Measurements from ENCODE around the gene OGG1.

Gene OGG1

DNA sequence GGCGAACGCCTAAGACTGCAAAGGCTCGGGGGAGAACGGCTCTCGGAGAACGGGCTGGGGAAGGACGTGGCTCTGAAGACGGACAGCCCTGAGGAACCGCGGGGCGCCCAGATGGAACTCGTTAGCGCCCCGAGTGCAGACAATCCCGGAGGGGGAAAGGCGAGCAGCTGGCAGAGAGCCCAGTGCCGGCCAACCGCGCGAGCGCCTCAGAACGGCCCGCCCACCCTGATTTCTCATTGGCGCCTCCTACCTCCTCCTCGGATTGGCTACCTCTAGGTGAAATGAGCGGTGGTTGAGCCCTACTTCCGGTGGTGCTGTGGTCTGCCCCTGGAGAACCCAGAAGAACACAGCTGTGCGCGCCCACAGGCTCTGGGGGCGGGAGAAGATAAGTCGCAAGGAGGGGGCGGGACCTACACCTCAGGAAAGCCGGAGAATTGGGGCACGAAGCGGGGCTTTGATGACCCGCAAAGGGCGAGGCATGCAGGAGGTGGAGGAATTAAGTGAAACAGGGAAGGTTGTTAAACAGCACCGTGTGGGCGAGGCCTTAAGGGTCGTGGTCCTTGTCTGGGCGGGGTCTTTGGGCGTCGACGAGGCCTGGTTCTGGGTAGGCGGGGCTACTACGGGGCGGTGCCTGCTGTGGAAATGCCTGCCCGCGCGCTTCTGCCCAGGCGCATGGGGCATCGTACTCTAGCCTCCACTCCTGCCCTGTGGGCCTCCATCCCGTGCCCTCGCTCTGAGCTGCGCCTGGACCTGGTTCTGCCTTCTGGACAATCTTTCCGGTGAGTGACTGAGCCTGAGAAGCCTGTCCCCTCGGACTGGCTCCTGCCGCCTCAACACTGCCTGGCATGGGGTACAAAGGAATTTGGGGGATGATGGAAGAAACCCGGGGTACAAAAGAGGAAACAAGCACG is at the start of gene OGG1:
OGG1 (plus strand) TSS at position 308 of the 911 bp plus-strand sequence; CDS start at position 643, 335 bp downstream.
- DNase-seq, result peak; percentile 82

DNA sequence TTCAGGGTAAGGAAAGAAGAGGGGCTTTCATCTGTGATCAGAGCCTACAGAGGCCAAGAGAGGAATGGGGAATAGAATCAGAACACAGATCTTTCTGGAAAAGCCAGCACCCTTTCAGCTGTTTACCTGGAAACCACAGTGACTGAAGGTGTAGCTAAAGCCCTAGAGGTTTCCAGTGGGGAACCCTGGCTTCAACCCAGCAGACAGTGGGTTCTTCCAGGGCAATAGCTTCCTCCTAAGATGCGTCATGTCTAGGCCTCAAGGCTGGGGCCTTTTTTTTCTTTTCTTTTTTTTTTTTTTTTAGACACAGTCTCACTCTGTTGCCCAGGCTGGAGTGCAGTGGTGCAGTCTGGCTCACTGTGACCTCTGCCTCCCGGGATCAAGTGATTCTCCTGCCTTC is 49.2 kb upstream of the OGG1 start:
- no peak for DNase-seq

DNA sequence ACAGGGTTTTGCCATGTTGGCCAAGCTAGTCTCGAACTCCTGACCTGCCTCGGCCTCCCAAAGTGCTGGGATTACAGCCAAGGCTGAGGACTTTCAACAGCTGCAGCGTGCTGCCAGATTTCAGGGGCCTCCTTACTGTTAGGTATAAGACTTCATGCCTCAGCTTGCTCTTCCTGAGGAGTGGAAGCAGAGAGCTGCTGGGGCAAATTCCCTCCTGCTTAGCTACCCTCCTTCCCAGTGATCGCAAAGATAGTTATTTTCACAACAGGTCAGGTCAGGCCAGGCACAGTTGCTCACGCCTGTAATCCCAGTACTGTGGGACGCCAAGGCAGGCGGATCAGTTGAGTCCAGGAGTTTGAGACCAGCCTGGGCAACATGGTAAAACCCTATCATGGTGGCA is 48.7 kb upstream of the OGG1 start:
- DNase-seq, result no peak

DNA sequence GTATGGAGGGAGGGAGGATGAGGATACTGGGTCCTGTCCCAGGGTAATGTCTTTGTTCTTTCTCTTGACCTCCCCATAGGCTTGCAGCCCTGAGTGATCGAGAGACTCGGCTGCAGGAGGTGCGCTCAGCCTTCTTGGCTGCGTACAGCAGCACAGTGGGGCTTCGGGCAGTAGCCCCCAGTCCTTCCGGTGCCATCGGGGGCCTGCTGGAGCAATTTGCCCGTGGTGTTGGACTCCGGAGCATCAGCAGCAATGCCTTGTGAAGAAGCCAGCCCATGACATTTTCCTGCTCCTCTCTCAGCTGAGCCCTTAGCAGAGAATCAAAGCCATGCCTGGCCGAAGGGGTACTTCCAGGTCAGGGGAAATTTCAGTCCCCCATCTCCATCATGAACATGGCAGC is 48.0 kb upstream of the OGG1 start:
- DNase-seq, result no peak

DNA sequence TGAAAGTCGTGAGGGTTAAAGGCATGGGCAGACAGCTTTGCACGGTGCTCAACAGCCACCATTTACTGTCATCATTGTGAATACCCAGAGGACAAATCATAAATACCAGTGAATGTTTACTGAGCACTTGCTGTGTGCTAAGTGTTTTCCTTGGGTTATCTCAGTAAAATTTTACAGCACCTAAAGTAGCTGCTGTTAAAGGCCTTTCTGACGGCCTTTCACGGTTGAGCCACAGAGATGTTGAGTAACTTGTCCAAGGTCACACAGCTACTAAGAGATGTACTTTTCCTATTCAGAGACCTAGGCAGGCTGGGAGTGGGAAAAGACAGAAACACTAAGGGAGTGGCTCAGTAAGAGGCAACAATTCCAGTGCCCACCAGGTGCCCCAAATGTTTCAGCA is 46.5 kb upstream of the OGG1 start:
- no peak for DNase-seq

DNA sequence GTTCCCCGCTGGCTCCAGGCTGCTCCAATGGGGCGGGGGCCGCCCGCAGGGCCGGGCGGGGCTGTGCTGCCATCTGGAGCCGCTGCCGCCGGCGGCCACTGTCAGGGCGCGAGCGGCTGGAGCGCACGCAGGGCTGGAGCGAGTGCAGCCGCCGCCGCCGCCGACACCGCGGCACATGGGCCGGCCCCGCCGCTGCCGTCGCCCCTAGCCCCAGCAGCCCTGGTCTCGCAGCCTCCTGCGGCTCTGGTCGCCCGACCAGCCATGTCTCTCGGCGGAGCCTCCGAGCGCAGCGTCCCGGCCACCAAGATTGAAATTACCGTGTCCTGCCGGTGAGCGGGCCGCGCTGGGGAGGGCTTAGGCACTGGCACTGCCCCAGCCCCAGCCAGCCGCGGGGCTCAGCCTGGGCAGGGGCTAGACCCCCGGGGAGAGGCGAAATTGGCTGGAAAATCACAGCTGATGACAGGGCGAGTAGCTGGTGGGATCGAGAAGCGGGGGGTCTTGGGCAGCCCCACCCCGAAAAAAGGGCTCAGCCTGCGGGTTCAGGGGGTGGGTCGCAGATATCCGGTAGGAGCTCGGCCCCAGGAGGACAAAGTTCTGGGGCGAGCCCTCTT is 45.9 kb upstream of the OGG1 start, which contains the start of gene CPNE9:
CPNE9 (plus strand) TSS at position 98 of the 611 bp plus-strand sequence; CDS start at position 262, 164 bp downstream.
- DNase-seq, result no peak

DNA sequence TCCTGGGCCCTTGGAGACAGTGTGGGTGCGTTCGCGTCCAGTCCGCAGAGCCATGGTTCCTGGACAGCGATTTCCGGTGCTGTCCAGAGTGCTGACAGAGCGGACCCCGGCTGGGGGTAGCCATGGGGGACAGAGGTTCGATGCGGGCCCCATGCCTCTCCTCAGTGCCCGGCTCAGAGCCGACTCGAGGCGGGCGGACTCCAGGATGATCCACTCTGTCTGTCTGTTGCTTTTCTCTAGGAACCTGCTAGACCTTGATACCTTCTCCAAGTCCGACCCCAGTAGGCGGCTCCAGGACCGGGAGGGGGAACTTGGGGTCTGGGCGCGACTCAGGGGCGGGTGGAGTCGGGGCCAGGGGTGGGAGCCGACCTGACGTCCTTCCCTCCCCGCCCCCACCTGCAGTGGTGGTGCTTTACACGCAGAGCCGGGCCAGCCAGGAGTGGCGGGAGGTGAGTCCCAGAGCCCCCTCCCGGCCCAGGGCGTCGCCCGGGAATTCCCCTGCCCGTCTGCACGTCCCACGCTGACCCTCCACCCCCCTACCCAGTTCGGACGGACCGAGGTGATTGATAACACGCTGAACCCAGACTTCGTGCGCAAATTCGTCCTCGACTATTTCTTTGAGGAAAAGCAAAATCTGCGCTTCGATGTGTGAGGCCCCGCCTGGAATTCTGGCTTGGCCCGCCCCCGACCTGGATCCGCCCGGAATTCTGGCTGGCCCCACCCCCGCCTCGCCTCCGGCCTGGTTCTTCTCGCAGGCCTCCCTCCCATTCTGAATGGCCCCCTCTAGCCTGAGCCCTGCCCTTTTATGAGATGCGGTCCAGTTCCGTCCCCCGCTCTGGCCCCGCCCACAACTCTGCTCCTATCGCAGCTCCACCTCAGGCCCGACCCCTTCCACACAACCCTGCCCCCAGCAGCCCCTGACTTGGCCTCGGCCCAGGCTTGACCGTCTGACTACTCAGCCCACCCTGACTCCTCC is 45.1 kb upstream of the OGG1 start:
- no peak for DNase-seq

DNA sequence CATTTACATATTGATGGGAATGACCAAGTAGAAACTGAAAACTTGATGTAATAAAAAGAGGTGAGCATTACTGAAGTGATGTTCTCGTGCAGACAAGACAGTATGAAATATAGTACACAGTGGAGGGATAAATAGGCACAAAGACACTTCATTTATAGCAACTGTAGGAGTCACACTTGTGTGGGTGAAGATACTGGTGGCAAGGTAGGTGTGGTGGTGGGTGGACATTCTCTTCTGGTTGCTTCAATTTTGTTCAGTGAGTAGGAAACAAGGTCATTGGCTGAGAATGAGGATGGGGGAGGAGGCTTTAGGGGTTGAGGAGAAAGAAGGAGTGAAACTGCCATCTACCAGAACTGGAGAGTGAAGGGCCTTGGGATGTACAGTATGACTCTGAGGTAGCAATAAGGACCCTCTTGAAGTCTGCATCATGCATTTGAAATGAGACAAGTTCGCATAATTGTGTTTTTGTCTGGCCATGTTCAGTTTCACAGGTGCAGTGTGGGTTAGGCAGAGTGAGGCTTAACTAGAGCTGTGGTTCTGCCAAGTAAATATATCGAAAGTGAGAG is 39.5 kb upstream of the OGG1 start:
- no peak for DNase-seq

DNA sequence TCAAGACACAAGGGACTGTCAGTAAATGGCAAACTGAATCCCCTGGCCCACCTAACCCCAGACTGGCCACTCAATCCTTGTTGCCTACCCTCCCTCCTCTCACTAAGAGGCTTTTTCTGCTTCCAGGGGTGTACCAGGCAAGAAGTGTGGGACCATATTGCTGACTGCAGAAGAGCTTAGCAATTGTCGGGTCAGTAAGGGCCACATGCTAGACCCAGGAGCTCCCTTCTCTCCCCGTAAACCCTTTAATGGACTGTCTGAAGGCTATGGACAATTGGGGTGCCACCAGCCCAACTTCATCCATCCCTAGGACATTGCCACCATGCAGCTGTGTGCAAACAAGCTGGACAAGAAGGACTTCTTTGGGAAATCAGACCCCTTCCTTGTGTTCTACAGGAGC is 37.3 kb upstream of the OGG1 start:
- DNase-seq, result no peak

DNA sequence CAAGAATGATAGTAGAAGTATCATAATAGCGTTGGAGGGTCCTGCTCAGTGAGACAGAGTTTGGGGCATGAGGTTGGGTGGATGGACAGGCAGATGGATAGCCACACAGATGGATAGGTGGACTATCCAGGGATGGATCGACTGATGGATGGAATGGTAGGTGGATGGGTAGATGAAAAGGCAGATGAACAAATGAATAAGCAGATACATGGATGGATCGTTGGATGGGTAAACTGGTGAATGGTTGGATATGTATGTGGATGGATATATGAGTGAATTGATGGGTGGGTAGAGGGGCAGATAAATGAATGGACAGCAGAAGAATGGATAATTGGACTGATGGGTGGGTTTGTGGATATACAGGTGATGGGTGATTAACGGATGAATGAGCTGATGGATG is 36.6 kb upstream of the OGG1 start:
- no peak for DNase-seq

DNA sequence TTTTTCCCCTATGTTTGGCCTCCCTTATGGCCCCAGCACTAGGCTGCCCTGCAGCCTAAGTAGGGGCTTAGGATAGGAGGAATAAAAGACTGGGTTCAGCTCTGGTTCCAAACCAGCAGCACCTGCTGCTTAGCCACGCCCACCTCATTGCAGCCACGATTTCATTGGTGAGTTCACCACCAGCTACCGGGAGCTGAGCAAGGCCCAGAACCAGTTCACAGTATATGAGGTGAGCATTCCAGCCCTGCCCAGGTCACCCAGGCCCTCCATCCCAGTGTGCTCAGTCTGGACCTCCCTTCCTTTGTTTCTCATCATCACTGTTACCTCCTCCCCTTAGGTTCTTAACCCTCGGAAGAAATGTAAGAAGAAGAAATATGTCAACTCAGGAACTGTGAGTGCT is 34.6 kb upstream of the OGG1 start:
- DNase-seq, result no peak

DNA sequence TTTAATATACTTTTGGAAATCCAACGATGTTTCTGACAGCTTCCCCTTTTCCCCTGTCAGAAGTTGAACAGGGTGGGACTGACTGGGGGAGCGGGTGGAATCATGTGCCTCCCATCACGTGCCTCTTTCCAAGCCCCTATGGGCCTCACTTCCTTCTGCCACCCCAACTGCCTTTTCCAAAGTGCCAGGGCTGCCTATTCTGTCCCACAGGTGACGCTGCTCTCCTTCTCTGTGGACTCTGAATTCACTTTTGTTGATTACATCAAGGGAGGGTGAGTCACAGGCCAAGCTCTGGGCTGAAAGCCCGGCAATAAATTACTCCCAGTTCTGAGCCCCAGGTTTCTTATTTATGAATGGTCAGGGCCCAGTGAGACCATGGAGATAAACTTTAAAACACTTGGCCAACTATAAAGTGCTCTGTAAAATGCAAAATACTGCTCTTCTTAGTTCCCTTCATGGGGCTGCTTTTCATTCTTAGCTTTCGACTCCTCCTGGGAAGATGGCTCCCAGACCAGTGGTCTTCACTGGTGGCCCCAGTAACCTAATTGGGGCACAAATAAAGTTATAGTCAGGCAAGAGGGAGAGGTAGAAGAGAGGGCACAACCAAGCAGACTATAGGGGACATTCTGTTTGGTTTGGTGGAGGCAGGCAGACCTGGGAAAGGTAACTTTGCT is 33.9 kb upstream of the OGG1 start:
- no peak for DNase-seq

DNA sequence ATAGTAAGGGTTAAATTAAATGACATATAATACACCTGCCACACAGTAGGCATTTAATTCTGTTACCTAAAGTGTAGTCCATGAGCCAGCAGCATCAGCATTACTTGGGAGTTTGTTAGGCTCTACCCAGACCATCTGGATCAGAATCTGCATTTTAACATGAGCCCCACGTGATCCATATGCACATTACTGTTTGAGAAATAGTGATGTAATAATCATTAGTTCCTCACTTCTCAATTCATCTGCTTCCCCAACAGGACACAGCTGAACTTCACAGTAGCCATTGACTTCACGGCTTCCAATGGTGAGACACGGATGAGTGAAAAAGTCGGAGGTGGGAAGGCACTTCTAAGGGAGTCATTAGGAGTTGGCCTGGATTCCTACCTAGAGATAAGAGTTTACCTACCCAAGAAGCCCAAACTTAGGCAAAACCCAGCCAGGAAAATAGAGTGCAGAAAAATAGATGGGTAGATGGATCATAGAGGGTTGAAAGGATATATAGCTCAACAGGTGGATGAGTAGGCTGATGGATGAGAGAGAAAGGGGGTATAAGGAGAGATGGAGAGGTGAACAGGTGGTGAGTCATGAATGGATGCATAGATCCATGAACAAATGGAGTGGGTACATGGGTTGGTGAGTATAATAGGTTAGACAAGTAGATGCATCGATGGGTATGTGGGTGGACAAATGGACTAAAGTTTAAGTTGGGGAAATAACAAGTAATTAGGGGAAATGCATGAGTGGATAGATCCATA is 32.8 kb upstream of the OGG1 start:
- no peak for DNase-seq

DNA sequence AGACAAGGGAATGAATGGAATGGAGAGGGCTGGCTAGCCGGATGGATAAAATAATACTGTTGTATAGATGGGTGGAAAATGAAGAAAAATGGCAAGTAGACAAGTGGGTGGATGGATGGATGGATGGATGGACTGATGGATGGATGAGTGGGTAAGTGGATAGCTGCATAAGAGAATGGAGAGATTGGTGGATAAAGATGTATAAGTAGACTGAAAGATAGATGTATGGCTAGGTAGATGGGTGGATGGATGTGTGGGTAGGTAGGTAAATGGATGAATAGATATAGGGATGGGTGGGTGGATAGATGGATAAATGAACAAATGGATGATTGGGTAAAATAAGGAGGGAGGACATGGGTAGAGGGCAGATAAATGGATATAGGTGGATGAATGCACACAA is 32.2 kb upstream of the OGG1 start:
- no peak for DNase-seq

DNA sequence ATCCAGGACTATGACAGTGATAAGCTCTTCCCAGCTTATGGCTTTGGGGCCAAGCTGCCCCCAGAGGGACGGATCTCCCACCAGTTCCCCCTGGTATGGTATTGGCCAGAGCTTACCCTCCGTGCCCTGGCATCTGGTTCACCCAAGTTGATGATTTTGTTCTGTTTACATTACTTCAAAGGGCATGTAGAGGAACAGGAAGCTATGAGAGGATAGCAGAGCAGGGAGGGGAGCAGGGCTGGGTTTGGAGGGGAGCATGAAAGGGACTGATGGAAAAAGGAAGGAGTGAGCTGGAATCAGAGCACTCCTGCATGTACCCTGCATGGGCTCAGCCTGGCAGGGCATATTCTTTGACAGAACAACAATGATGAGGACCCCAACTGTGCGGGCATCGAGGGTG is 31.6 kb upstream of the OGG1 start:
- DNase-seq, result no peak

DNA sequence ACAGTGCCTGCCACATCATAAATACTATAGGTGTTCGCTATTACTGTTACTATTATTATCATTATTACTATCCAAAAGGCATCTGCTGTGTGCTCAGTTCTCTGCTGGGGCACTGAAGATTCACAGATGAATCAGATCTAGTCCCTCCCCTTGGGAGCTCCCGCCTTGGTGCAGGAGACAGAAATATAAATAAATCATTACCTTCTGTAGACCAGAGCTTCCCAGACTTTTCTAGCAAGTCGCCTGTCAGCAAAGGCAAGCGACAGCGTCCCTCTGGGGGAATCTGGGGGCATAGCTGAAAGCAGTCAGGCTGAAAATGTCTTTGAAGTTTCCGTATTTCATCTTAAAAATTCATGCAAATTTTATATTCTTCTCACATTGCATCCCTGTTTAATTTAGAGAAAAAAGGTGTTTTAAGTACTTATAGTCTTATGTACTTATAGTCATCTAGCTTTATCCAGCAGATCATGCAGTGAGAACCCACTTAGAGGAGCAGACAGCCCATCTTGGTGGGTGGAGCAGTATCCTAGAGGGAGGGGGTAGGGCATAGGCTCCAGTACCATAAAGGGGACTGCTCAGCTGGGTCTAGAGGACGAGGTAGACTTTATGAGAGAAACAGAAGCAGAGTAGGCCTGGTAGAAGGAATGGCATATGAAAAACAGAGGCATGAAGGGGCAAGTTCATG is 28.6 kb upstream of the OGG1 start:
- no peak for DNase-seq

DNA sequence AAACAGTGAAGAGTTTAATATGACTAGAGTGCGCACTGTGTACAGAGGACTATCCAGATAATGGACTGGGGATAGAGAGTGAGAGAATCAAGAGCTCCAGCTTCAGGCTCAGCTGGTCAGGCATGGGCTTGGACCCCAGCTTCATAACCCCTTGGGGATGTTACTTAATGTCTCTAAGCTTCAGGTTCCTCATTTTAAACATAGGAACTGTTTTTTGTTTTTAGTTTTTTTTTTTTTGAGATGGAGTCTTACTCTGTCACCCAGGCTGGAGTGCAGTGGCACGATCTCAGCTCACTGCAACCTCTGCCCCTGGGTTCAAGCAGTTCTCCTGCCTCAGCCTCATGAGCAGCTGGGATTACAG is 28.1 kb upstream of the OGG1 start:
- no peak for DNase-seq

DNA sequence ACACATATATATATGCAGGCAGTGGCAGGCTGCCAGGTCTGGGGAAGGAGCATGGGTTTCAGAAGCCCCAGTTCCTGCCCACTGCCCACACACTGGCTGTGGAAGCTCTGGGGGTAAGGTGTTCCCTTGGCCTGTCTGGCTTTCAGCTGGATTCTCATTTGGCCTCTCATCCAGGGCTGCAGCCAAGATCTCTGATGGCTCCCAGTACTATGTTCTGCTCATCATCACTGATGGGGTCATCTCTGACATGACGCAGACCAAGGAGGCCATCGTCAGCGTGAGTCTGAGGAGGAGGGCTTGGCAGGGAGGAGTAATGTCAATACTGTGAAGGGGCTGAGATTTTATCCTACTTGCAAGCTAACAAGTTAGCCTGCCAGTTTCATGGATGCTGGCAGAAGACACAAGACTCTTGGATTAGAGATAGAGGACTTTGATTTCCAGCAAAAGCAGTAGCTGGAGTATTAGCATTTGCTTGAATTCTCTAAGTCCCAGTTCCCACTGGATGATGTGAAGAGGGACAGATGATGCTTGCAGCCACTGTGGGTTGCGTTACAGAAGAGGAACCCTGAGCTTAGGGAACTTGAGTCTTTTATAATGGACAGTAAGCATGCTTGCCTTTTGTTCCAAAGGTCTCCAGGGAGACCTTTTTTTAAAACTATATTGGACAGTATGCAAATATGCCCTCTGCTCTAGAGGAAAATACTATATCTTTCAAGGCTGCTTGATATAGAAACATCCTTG is 23.8 kb upstream of the OGG1 start:
- DNase-seq, result no peak

DNA sequence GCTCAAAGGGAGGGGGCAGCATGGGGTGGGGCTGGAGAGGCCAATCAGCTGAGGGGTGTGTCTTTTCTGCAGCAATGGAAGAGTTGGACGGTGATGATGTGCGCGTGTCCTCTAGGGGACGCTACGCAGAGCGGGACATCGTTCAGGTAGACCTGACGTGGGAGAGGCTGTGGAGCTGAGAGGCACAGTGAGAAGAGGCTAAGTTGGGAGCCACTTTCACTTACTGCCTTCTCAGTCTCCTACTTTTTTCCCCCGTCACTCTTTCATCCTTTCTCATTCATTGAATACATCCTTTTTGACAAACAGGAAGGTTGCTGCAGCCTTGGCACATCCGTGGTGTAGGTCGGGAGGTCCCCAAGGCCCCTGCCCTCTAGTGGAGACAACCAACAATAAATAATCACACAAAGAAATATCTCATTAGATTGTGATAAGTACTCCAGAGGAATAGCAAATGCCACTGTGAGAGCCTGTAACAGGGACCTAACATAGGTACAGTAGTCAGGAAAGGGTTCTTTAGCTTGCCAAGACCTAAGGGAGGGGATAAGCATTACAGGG is 22.6 kb upstream of the OGG1 start:
- DNase-seq, result peak; percentile 63

DNA sequence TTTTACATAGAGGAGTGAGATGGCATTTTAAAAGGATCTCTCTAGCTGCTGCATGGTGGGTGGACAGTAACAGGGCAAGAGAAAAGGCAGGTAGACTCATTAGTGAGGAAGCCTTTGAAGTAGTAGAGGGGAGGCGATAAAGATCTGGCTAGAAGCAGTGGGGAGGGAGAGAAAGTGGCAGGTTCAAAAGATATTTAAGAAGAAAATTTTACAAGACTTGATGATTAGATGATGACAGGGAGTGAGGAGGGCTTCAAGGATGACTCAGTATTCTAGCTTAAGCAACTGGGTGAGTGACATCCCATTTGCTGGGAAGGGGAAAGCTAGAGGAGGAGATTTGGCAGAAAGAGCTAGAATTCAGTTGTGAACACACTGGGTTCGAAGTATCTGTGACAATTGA is 22.0 kb upstream of the OGG1 start:
- DNase-seq, result no peak
